HG02571 (cell line): ENCODE results near the gene SELENOM.
"Not testable (repeated sequence)": the region's sequence is repeated elsewhere in the genome, so short reads cannot be mapped to it uniquely, and the experiment has no call there.

Experiments
- ATAC-seq: cut with Tn5 transposase; IDR thresholded peaks from one replicate; pipeline ENCODE4 v1.9.1; 2021; ENCODE audit warnings: mild to moderate bottlenecking, moderate library complexity; ENCODE audit not compliant: unreplicated experiment

The SELENOM gene

DNA sequence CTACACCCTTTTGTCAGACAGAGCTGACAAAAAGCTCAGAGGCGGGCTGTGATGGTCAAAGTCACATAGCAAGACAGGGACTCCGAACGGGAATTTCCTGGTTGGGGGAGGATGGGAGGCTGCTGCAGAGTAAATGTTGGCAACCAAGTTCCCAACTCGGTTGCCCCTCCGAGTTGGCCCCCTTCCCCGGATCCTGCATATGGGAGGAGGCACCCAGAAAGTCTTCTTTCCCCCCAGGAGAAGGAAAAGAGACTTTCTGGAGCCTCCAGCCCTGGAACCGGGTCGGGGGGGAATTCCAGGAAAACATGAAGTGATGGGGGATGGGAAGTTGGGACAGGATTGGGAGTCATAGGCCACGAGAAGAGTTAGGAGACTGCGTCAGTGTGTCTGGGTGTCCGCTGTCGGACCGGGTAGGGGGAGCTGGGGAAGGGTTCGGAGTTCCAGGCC lies 614 bp downstream of the SELENOM start:
- ATAC-seq: no peak

DNA sequence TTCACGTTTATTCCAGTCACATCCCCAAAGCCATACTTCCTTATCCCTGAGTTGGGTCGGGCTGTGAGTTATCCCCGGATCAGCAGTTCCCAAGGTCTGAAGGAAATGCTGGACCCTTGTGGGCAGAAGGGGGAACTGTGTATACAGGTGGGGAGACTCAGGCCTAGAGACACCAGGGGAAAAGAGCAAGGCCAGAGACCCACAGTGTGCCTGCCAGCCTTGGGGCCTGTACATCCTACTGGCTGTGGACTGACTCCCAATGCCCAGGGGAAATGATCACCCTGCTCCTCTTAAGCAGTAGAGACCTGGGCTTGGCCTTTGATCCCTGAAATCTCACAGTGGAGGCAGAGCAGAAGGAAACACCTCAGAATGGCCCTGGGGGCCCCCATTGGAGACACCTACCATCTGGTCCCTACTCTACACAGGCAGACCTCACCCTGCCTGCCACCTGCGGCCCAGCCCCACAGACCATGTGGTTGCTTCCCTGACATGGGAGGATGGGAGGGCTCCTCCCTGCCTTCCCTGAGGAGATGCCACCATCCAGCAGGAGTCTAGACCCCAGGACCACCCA lies 1.3 kb downstream of the SELENOM start:
- ATAC-seq: no peak

DNA sequence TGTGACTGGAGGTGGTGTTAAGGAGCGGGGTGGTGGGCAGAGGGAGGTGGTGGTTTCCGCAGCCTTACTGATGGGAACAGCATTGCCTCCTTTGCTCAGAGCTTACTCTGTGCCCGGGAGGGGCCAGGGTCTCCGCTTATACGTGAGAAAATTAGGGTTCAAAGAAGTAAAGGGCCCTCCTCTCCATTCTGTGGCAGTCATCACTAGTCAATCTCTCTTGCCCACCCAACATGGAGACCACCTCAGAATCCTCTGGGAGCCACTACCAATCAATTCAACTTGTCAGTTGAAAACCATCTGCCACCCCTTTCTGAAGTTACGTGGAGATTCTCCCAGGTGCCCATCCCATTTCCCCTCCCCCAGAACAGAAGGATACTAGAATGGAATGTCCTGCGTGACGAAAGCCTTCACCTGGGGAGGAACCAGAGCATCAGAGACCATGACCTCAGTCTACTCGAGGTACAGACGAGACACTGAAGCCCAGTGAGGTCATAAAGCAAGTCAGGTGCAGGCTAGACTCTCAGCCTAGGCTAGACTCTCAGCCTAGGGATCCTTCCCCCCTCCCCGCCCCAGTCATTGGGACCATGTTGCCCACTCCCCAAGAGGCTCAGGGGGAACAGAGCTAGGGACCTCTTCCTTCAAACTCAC lies 2.0 kb downstream of the SELENOM start:
- no peak for ATAC-seq

DNA sequence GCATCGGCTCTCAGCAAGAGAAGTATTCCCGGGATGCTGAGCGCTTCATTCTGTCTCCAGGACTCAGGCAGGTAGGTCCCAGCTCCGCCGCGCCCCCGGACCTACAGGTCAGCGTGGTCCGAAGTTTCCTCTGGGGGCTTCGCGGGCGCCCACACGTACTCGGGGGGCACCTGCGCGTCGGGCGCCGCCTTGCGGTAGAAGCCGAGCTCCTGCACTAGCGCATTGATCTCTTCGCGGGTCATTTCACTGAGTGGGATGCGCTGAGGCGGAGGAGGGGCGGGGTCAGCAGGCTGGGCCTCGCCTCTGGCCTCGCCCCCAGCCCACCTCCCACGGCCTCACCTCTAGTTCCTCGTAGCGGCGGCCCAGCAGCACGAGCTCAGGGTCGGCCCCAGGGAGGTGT lies 2.5 kb downstream of the SELENOM start:
- ATAC-seq: no peak

DNA sequence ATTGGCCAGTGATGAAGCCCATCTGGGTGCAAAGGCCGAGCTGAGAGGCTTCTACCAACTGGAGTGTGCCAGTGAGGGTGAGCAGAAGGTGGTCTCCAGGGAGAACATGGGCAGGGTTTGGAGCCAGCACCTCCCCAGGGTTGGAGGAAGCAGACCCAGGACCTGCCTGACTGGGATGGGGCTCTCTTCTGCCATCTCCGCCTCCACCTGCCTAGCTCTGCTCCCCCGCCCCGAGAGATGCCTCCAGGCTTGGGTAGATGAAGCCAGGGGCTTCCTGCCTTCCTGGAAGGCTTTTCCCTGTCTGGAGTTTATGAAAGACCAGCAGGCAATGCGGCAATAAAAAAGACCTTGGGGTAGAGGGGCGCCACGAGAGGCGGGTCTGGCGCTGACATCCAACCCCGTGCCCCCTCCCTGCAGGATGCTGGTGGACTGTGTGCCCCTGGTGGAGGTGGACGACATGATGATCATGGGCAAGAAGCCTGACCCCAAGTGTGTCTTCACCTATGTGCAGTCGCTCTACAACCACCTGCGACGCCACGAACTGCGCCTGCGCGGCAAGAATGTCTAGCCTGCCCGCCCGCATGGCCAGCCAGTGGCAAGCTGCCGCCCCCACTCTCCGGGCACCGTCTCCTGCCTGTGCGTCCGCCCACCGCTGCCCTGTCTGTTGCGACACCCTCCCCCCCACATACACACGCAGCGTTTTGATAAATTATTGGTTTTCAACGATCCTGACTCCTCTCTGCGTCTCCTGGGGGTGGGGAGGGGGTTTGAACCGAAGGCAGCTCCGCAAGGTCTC lies 3.3 kb downstream of the SELENOM start:
- no peak for ATAC-seq

DNA sequence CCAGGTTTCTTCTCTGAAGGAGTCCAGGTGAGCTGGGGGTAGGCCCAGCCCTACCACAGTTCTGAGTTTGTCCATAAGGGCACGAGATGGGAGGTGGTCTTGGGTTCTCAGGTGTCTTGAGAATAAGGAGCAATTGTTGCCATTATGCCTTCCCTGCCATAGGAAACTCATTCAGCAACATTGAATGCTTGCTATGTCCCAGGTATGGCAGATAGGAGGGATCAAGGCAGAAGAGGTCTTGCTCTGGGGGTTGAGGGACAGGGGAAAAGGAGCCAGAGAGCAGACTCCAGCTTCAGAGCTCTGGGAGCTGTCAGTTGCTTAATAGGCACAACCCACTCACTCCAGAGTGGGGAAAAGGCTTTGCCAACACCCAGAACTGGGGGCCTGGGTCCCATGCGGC lies 4.3 kb downstream of the SELENOM start:
- ATAC-seq: no peak

DNA sequence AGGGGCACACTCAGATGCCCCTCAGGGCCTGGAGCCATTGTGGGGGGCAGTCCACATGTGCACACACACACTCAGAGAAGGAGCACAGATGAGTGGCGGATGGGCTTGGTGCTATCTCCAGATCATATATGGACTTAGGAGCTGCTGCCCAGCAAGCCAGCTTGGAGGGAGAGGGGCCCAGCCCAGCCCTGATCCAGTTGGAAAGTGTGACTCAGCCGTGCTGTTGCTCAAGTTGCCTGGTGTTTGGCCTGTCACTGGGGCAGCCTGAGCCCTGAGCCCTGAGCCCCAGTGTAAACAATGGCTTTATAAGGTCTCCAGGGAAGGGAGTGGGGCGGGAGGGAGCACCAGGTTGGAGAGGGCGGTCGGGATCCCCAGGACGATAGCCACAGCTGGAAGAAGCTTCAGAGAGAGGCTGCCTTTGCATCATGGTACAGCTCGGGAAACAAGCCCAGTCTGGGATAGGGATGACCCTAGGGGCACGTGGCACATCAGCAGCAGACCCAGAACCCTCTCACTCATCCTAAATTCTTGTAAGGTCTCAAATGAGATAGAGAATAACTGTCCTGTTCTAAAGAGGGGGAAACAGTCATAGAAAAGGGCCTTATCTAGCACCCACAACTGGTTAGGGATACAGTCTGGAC lies 4.8 kb downstream of the SELENOM start:
- ATAC-seq: no peak

DNA sequence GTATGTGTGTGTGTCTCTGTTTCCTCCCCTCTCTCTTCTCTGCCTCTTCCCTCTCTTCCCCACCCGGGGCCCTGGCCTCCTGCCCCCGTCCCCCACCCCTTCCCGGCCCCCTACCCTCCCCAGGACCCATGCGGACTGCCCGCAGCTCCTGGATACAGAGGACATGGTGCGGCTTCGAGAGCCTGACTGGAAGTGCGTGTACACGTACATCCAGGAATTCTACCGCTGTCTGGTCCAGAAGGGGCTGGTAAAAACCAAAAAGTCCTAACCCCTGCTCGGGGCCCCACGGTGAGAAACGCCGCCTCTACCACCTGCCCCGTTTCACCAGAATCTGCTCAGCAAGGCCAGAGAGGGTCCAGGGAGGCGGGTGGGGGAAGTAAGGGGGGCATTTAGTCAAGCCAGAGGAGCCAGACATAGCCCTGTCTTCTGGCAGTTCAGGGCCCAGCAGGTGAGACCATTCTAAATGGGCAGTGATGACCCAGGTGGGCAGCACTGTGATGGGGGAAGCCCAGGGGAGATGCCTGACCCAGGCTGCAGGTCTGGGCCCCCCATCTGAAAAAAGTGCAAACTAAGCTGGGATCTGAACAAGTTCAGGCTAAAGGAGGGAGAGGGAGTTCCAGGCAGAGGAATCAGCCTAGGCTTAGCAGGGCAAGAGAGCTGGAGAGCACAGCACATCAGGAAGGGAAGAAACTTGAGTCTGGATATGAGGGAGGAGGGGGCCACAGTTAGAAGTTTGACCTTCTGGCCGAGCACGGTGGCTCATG lies 6.4 kb downstream of the SELENOM start:
- no peak for ATAC-seq

DNA sequence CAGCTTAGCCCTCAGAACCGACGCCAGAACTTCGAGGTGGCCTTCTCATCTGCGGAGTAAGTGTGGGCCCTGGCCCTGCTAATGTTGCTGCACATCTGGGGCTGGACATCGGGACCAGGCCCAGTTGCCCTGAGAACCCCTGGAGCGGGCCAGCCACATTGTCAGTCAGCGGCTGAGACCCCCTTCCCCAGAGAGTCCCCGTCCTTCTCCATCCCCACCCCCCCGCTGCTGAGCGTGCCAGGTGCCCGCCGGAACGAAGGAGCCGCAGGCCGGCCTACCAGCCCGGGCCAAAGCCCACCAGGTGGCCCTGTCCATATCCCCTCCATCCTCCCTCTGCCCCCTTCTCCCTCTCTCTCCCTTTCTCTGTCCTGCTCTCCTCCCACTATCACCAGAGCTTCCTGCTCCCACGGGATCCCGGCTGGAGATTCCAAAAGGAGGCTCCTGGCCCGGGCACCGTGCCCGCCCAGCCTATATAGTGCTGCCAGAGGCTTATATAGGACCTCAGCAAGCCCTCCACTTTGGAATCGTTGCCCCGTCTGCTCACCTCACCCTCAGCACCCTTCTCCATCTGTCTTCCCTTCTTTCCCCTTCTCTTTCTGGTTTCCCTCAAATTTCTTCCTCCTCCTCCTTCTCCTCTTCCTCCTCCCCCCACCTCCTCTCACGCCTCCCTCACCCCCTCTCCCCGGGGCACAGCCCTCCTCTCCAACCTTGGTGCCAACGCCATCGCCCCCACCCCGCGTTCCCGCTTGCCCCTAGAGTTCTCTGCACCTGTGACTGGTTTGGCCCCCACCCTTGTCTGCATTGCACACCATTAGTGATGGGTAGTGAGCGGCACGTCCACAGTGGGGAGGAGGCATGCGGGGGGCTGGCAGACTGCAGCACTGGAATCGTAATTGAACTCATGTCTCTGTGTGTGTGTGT lies 7.3 kb downstream of the SELENOM start:
- ATAC-seq: no peak

DNA sequence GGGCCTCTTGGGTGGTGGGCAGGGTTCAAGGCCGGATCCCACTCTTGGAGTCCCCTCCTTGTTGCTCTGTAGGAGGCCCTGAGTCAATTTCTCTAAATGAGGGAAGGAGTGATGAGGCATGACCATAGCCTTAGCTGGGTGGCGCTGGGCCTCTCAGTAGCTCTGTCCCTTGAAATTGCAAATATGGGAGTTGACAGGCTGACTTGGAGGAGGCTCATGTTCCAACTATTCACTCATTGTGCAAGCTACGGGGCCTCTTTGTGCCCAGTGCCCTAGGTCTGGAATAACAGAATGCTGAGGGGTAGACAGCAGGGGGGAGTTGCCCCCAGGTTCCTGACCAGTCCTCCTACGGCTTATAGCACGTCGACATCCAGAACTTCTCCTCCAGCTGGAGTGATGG lies 8.0 kb downstream of the SELENOM start:
- no peak for ATAC-seq

DNA sequence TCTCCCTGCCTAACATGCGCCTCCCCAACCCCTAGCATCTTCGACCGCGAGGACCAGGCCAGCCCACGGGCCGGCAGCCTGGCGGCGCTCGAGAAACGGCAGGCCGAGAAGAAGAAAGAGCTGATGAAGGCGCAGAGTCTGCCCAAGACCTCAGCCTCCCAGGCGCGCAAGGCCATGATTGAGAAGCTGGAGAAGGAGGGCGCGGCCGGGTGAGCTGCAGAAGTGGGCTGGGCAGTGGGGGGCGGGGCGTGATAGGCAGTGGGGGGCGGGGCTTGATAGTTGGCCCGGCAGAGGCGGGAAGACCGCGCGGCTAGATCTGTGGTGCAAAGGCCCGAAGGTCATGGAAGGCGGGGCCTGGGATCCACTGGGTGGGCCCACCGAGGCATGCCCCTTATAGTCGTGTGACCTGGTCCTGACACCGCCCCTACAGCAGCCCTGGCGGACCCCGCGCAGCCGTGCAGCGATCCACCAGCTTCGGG lies 8.7 kb downstream of the SELENOM start:
- no peak for ATAC-seq

DNA sequence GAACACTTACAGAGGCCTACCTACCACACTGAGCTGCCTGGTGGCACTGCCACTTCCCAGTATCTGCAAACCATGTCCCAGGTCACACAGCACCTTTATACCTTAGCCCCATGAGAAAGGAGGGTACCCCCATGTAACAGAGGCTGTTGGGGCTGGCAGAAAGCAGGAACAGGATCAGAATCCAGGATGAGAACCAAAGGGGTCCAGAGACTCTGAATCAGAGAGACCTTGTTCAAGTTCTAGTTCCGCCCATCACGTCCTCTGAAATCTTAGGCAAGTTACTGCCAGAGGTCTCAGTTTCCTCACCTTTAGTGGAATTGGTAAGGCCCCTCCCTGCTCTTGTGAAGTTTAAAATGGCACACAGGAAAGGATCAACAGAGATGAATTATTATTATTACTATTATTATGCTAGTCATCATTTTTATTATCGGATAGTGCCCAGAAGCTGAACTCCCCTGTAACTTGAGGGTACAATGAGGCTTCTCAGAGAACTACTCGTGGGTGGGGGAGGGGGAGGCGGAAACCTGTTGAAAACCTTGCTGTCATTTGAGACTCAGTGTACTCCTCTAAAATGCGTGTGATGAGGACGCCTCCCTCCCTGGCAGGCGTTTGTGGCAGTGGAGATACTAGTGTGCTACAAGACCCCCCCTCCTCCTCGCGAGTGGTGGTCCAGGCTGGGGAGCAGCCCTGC lies 9.3 kb downstream of the SELENOM start:
- ATAC-seq: no peak

DNA sequence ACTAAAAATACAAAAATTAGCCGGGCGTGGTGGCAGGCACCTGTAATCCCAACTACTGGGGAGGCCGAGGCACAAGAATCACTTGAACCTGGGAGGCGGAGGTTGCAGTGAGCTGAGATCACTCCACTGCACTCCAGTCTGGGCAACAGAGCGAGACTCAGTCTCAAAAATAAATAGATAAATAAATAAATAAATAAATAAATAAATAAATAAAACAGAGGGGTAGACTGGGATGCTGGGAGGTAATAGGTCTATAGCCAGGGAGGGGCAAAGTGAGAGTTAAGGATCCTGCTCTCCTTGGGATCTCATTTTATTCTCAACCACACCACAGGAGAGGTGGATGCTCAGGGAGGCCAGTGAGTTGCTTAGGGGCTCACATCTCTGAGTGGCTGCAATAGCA lies 9.8 kb downstream of the SELENOM start:
- ATAC-seq: not testable (repeated sequence)

DNA sequence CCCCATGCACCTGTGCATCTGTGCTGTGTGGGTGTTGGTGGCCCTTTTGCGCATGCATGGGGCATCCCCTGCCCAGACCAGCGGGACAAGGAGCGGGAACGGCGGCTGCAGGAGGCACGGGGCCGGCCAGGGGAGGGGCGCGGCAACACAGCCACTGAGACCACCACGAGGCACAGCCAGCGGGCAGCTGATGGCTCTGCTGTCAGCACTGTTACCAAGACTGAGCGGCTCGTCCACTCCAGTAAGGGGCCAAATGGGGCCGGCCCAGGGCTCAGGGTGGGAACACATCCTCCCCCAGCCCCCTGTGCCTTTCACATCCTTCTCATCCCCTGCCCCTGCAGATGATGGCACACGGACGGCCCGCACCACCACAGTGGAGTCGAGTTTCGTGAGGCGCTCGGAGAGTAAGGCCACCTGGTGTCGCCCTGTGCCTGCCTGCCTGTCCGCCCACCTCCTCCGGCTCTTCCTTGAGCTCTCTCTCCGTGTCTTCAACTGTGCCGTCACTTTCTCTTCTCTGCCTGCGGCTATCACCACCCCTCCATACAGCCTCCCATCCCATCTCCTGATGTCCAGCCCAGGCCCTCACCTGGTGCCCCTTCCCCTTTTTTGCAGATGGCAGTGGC lies 10.6 kb downstream of the SELENOM start:
- ATAC-seq: no peak

DNA sequence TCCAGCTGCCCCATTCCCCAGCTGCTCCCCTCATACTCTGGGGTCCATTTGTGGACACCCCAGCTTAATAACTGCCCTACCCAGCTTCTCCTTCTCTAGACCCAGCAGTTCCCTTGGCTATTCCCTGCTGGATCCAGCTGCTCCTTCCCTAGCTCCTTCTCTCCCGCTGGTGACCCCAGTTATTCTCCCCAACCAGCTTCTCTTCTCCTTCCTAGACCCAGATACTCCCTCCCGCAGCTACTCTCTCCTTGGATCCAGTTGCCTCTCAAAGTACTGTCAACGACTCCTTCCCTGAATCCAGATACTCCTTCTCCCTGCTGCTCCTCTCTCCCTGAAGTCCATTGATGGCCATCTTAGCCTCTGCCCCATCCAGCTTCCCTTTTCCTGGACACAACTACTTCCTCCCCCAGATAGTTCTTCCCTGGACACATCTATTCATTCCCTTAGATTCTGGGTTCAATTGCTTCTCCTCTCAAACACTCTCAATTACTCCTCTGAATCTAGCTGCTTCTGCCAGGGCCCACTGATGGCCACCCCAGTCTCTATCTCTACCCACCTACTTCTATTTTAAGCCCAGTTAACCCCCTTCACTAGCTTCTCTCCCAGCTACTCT lies 11.6 kb downstream of the SELENOM start:
- ATAC-seq: no peak

DNA sequence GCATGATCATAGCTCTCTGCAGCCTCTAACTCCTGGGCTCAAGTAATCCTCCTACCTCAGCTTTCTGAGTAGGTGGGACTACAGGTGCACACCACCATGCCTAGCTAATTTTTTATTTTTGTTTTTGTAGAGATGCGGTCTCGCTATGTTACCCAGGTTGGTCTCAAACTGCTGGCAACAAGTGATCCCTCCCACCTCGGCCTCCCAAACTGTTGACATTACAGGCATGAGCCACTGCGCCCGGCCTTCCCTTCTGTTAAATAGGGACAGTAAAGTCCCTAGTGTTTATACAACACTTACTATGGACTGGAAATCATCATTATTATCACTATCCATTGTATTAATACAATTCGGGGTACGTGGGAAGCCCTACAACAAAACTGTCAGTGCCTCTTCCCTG lies 12.6 kb downstream of the SELENOM start:
- ATAC-seq: no peak

DNA sequence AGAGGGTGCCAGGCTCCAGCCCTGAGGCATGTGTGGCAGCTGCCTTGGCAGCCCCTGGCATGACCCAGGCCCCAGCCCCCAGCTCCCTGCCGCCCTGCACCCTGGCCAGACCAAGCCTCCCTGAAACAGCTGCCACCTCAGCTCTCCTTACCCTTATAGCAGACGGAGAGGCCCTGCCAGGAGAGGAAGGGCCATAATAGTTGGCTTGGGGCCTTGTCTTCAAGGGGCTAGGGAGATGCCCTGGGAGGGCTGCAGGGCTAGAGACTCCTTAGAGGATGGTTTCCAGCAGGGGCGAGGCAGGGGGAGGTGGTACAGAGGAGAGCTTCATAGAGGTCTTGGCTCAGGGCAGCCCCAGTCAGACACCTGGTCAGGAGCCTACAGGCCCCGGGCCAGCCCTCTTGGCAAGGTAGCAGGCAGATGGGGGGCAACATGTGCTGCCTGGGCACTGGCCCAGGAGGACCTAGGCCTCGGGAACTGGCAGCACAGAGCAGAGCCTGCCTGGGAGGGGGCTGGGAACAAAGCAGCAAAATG lies 13.3 kb downstream of the SELENOM start:
- ATAC-seq: no peak
